HUES48 (cell line): Measurements from ENCODE around the gene XPO5.
"Not testable (repeated sequence)": the region's sequence is repeated elsewhere in the genome, so short reads cannot be mapped to it uniquely, and the experiment has no call there.

ENCODE experiments used
- H3K27ac ChIP-seq: one replicate; pipeline ENCODE4 v1.7.0; 2013; ENCODE audit warnings: low read depth, low read length, inconsistent platforms
- H3K27me3 ChIP-seq: 2 replicates; pipeline ENCODE4 v1.6.1; 2013; ENCODE audit warnings: mild to moderate bottlenecking, low read length; ENCODE audit not compliant: control insufficient read depth, insufficient read depth
- H3K36me3 ChIP-seq: 2 replicates; pipeline ENCODE4 v1.6.1; 2013; ENCODE audit warnings: low read length; ENCODE audit not compliant: control insufficient read depth, insufficient read depth
- H3K4me1 ChIP-seq: 2 replicates; pipeline ENCODE4 v1.6.1; 2013; ENCODE audit warnings: mild to moderate bottlenecking, low read length; ENCODE audit not compliant: control insufficient read depth, insufficient read depth
- H3K4me3 ChIP-seq: 2 replicates; pipeline ENCODE4 v1.5.1; 2013; ENCODE audit warnings: mild to moderate bottlenecking, low read depth, low read length
- H3K9ac ChIP-seq: 2 replicates; pipeline ENCODE4 v1.6.1; 2013; ENCODE audit warnings: mild to moderate bottlenecking, low read depth, low read length, moderate library complexity
- H3K9me3 ChIP-seq: 2 replicates; pipeline ENCODE4 v1.6.1; 2013; ENCODE audit warnings: low read length; ENCODE audit not compliant: control insufficient read depth, insufficient read depth

The XPO5 gene

DNA sequence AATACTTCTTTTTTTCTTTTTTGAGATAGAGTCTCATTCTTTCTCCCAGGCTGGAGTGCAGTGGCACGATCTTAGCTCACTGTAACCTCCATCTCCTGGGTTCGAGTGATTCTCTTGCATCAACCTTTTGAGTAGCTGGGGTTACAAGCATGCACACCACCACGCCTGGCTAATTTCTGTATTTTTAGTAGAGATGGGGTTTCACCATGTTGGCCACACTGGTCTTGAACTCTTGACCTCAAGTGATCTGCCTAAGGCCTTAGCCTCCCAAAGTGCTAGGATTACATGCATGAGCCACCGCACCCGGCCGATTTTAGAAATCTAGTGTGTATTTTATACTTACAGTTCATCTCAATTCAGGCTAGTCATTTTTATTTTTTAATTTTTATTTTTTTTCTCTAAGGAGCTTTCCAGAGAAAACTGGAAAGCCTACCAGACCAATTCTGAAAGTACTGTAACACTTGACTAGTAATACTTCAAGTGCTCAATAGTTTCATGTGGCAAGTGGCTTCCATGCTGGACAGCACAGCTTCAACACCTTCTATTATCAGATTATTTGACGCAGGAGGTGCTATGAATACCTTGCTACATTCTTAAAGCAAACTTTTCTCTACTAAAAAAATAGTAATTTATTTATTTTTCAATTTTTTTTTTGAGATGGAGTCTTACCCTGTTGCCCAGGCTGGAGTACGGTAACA is 33.9 kb downstream of the XPO5 start:
- H3K4me1 ChIP-seq = no peaks in the 10 kb centered on the region
- H3K9ac ChIP-seq = no peak overlapping the region
- no peak overlapping the region for H3K27ac ChIP-seq
- peaks cover 89% of the 10 kb centered on the region for H3K36me3 ChIP-seq
- H3K9me3 ChIP-seq = no peaks in the 10 kb centered on the region
- H3K27me3 ChIP-seq = no peaks in the 10 kb centered on the region
- H3K4me3 ChIP-seq = no peak overlapping the region

DNA sequence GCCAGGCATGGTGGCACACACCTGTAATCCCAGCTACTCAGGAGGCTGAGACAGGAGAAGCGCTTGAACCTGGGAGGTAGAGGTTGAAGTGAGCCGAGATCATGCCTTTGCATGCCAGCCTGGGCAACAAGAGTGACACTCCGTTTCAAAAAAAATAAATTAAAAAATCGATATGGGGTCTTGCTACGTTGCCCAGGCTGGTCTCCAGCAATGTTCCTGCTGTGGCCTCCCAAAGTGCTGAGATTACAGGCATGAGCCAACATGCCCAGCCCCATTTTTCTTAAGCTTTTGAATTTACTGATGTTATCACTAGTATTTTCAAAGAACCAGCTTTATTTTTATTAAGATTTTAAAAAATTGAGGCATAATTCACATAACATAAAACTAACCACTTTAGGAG is 35.3 kb downstream of the XPO5 start:
- Histone ChIP-seq H3K27me3 (no peaks in the 10 kb centered on the region), H3K4me1 (no peaks in the 10 kb centered on the region), H3K9me3 (no peaks in the 10 kb centered on the region), H3K36me3 (peaks cover 80% of the 10 kb centered on the region), H3K9ac (no peak overlapping the region), H3K4me3 (no peak overlapping the region), H3K27ac (no peak overlapping the region)

DNA sequence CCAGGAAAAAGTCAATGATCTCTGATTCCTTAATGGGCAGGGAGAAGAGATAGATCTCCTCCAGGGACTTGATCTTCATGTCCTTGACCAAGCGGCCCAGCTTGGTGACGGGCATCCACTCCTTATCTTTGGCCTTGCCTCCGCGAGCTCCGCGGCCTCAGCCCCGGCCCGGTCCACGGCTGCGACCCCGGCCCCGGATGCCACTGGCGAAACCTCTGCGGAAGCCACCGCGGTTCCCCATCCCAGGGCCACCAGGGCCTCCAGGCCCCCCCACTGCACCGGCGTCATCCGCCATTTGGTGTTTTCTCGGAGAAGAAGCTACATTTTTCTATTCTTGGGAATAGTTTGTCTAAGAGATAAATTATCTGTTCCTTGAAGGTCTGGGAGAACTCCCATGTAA is 36.4 kb downstream of the XPO5 start:
- H3K9me3 ChIP-seq, H3K4me1 ChIP-seq, H3K27ac ChIP-seq, H3K4me3 ChIP-seq, H3K9ac ChIP-seq, H3K27me3 ChIP-seq: not testable (repeated sequence)
- peaks cover 75% of the 10 kb centered on the region for H3K36me3 ChIP-seq

DNA sequence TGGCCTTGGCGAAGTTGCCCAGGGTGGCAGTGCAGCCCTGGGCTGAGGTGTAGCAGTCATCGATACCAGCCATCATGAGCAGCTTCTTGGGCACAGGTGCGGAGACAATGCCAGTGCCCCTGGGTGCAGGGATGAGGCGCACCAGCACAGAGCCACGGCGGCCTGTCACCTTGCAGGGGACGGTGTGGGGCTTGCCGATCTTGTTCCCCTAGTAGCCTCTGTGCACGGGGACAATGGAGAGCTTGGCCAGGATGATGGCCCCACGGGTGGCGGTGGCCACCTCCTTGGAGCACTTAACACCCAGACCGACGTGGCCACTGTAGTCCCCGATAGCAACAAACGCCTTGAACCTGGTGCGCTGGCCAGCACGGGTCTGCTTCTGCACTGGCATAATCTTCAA is 36.9 kb downstream of the XPO5 start:
- H3K27ac ChIP-seq, H3K9me3 ChIP-seq, H3K4me3 ChIP-seq, H3K4me1 ChIP-seq, H3K9ac ChIP-seq, H3K27me3 ChIP-seq: not testable (repeated sequence)
- H3K36me3 ChIP-seq = peaks cover 75% of the 10 kb centered on the region

DNA sequence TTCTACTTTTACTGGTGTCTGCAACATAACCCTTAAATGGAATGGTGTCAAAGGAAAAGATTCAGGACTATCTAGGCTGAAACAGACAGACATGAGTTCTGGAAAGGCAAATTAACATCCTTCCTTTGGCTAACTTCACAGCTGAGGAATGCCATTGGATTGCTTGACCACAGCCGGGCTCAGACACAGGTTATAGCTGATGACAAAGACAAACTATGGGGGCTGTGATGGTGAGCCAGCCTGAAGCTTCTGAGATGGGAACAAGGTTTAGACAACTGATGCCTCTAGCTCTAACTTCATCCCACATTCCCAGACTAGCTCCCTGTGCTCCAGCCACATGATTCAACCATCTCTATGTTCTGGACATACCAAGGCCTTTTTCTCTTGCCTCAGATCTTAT is 43.6 kb downstream of the XPO5 start:
- Histone ChIP-seq H3K27ac (no peak overlapping the region), H3K4me1 (no peaks in the 10 kb centered on the region), H3K9me3 (no peaks in the 10 kb centered on the region), H3K4me3 (no peak overlapping the region), H3K9ac (no peak overlapping the region), H3K36me3 (peaks cover 82% of the 10 kb centered on the region), H3K27me3 (no peaks in the 10 kb centered on the region)

DNA sequence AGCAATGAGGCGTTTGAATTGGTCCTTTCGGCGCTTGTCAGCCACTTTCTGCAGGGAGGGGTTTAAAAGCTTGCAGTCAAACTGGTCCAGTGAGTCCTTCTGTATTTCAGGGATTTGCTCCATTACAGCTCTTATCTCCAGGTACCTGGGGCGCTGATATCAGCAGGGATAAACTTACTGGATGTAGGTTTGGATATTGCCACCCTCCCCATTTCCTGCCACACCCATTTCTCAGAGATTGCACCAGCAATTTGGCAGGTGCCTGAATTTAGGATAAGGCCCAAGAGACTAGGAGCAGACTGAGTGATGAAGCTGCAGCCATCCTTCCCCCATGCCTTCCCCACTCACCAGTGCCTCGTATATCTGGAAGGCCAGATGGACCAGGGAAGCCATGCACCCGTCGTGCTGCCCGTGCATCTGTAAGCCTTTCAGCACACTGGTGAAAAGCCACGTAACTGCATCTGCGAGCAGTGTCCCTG is 51.3 kb downstream of the XPO5 start:
- Histone ChIP-seq H3K9me3 (no peaks in the 10 kb centered on the region), H3K4me3 (no peak overlapping the region), H3K36me3 (peaks cover 98% of the 10 kb centered on the region), H3K27me3 (no peaks in the 10 kb centered on the region), H3K4me1 (no peaks in the 10 kb centered on the region), H3K27ac (no peak overlapping the region), H3K9ac (no peak overlapping the region)

DNA sequence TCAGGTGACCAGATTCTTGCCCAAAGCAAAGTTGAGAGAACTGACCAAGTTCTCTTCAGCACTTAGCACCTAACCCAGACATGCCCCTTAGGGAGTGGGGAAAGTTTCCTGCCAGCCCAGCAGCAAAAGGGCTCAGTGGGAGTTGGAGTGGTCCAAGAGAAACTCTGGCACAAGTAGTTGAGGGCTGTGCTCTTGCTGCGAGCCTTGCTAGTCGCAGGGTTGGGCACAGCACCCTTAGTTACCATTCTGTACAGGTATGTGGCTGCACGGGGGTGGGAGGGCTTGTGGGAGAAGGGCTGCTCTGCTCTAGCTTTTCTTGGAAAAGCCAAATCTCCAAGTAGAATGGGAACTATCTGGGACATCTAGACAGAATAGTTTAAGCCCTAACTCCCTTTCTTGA is 52.6 kb downstream of the XPO5 start:
- no peaks in the 10 kb centered on the region for H3K27me3 ChIP-seq
- no peak overlapping the region for H3K4me3 ChIP-seq
- peaks cover 2% of the 10 kb centered on the region; the same call in 1 of the 2 replicates for H3K4me1 ChIP-seq
- peaks cover 93% of the 10 kb centered on the region for H3K36me3 ChIP-seq
- H3K9me3 ChIP-seq = no peaks in the 10 kb centered on the region
- H3K27ac ChIP-seq = no peak overlapping the region
- H3K9ac ChIP-seq = no peak overlapping the region

DNA sequence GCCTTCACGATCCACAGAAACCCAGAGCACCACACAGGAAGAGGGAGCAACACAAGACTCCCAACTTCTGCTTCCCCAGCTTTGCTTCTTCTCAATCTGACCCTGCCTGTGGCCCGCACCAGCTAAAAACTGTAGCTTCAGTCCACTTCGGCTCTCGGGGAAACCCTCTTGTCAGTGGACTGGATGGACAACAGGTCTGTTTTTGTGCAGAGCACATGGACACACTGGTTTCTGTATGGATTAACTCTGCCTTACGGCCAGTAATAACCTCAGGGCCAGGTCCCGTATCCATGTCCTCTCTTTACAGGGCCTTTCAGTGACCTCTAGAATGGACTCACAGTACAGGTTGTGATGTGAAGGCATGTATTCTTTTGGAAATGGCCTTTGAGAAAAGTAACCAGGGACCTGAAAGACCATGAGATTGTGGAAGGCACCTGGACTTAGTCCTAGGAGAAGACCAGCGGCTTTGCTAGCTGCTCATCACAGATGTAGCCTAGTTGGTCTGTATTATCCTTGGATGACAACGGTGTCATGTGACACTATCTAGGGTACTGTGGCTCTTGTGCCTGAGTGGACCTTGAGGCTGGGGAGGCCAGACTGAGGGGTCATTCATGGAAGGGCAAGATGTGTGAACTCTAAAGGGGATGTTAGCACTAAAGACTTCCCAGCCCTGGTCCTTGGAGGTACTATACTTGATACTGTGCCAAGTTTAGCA is 53.1 kb downstream of the XPO5 start:
- H3K27ac ChIP-seq = no peak overlapping the region
- H3K9ac ChIP-seq = no peak overlapping the region
- no peaks in the 10 kb centered on the region for H3K27me3 ChIP-seq
- H3K9me3 ChIP-seq = no peaks in the 10 kb centered on the region
- H3K4me3 ChIP-seq = no peak overlapping the region
- peaks cover 87% of the 10 kb centered on the region for H3K36me3 ChIP-seq
- H3K4me1 ChIP-seq = peaks cover 6% of the 10 kb centered on the region; the same call in 1 of the 2 replicates

DNA sequence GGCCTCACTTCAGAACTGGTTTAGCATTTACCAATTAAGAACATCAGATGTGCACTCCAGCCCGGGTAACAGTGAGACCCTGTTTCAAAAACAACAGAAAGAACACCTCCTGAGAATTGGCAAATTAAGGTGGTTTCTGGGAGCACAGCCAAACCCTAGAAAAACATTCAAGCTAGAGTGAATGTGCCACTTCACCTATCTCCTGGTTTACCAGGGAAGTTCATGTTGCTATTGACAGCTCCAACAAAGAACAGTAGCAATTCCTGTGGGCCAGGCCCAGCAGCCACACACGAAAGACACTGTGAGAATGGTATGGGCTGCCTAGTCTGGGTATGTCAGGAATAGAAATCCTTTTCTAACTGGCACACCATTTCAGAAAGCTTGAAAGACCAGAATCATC is 54.0 kb downstream of the XPO5 start:
- Histone ChIP-seq H3K9ac (no peak overlapping the region), H3K4me3 (no peak overlapping the region), H3K9me3 (no peaks in the 10 kb centered on the region), H3K27ac (no peak overlapping the region), H3K36me3 (peaks cover 79% of the 10 kb centered on the region), H3K4me1 (peaks cover 6% of the 10 kb centered on the region; the same call in 1 of the 2 replicates), H3K27me3 (no peaks in the 10 kb centered on the region)

DNA sequence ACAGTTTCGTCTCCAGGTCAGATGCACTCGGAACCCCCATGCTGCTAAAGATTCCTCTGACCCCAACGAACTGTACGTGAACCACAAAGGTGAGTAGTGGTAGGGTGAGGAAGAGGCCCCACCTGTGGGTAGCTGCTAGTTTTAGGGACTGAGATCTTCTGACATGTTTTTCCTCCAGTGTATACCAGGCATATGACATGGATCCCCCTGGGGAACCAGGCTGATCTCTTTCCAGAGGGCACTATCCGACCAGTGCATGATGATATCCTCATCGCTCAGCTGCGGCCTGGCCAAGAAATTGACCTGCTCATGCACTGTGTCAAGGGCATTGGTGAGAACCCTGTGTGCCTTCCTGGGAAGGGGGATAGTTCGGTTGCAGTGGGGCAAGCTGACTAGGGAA is 55.7 kb downstream of the XPO5 start:
- peaks cover 69% of the 10 kb centered on the region for H3K36me3 ChIP-seq
- no peaks in the 10 kb centered on the region for H3K9me3 ChIP-seq
- H3K27ac ChIP-seq = no peak overlapping the region

More for the DNA sequence above, 55.7 kb downstream of the XPO5 start:
- H3K9ac ChIP-seq = no peak overlapping the region
- no peak overlapping the region for H3K4me3 ChIP-seq
- H3K27me3 ChIP-seq = no peaks in the 10 kb centered on the region
- H3K4me1 ChIP-seq = peaks cover 12% of the 10 kb centered on the region
